Measurements from ENCODE around the gene TRPC3. TPM values are rescaled to one million over a fixed set of nuclear protein-coding genes. Genes with fewer than 3 reads are reported as not detected.

The TRPC3 gene
- total and polyA plus RNA-seq, 8 donors, result 0.02 to 0.06 (median 0.04) TPM; not detected in 3

DNA sequence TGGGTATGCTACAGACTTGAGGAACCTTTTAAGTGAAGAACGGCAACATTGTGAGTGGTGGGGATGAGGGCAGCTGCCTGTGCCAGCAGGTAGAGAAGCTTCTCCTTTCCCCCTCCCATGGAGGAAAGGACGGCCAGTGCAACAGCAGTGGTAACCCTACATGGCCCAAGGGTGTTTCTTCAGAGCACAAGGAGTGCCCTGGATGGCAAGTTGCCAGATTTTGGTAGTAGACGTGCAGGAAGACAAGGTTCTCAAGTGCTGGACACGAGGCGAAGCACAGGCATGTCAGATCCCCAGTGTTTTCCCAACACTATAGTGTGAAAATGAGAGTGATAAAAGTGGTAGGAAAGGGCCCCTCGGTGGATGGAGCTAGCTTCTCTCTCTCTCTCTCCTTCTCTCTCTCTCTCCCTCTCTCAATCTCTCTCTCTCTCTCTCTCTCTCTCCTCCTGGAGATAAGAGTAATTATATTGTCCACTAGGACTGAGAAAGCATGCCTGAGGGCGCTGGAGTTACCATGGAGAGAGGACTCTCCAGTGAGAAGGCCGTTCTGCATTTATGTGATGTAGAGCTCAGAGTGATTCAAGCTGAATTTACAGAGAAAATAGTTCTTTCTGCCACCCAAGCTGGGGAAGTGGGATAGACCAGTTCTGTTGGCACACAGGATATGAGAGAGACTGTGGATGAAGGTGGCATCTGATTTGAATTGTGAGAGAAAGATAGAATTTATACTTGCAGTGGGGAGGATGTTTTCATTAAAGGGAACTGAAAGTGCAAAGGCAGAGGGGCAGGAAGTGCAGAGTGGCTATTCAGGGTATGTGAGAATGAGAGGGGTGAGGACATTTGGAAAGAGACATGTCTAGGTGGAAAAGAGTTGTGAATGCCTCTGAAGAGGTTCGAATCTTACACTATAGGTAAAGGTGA lies 25.7 kb upstream of the TRPC3 start:
- WGBS, 2 donors, result 43 to 54% methylated on average over 9 of the region's 9 CpGs
- DNase-seq, result no peak
- H3K4me1 ChIP-seq, result no peaks in the 10 kb centered on the region
- no peaks in the 10 kb centered on the region for H3K36me3 ChIP-seq
- H3K27ac ChIP-seq, result no peak overlapping the region
- intact Hi-C loops (cut with DNase I), result no loop called here
- no peak for TF ChIP-seq CTCF (IDR thresholded peaks at IDR 0.05)
- H3K9me3 ChIP-seq, result no peaks in the 10 kb centered on the region
- no peak for FAIRE-seq
- no peaks in the 10 kb centered on the region for H3K27me3 ChIP-seq
- no peak overlapping the region for H3K4me3 ChIP-seq
- ATAC-seq, result no peak

DNA sequence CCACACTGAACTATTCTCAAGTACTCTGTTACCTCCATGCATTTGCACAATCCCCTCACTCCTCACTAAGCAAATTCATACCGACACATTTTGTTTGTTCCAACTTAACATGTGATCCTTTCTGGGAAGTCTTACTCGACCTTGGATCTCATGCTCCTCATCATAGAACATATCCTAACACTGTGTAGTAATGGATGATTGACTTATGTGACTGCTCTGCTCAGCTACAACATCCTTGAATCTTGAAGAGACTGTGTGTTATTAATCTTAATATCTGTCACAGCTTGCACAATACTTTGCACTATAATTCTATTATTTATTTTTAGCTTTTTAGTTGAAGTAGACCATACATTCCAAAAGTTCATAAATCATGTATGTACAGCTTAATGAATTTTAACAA lies 23.9 kb upstream of the TRPC3 start:
- FAIRE-seq, result no peak
- intact Hi-C loops (cut with DNase I), result no loop called here
- Histone ChIP-seq H3K4me3 (no peak overlapping the region), H3K27me3 (no peaks in the 10 kb centered on the region), H3K9me3 (no peaks in the 10 kb centered on the region), H3K27ac (no peak overlapping the region), H3K4me1 (no peaks in the 10 kb centered on the region), H3K36me3 (no peaks in the 10 kb centered on the region)
- no peak for DNase-seq
- TF ChIP-seq CTCF (IDR thresholded peaks at IDR 0.05), result no peak
- ATAC-seq, result no peak
- 17 to 29% methylated on average over 2 of the region's 2 CpGs for WGBS, 2 donors

- no peaks in the 10 kb centered on the region for H3K27me3 ChIP-seq
- no peaks in the 10 kb centered on the region for H3K4me1 ChIP-seq
- no peak overlapping the region for H3K4me3 ChIP-seq
- WGBS, 2 donors, result 52% methylated on average over 4 of the region's 4 CpGs
- H3K27ac ChIP-seq, result no peak overlapping the region
- H3K36me3 ChIP-seq, result no peaks in the 10 kb centered on the region
- FAIRE-seq (no peak), ATAC-seq (no peak), DNase-seq (no peak)
- intact Hi-C loops (cut with DNase I), result no loop called here
- TF ChIP-seq CTCF (IDR thresholded peaks at IDR 0.05), result no peak
- H3K9me3 ChIP-seq, result no peaks in the 10 kb centered on the region
Measured at GRCh38 chr4:121973816-121974215, 22.0 kb upstream of the TRPC3 start.

- no peaks in the 10 kb centered on the region for H3K4me1 ChIP-seq
- intact Hi-C loops (cut with DNase I), result no loop called here
- WGBS, 2 donors, result 37 to 62% methylated on average over 1 of the region's 1 CpG
- TF ChIP-seq CTCF (IDR thresholded peaks at IDR 0.05), result no peak
- ATAC-seq (no peak), FAIRE-seq (no peak), DNase-seq (no peak)
- H3K27ac ChIP-seq, result no peak overlapping the region
- no peak overlapping the region for H3K4me3 ChIP-seq
- H3K9me3 ChIP-seq, result no peaks in the 10 kb centered on the region
- no peaks in the 10 kb centered on the region for H3K36me3 ChIP-seq
- H3K27me3 ChIP-seq, result no peaks in the 10 kb centered on the region
Measured at GRCh38 chr4:121968859-121969258, 17.0 kb upstream of the TRPC3 start.

DNA sequence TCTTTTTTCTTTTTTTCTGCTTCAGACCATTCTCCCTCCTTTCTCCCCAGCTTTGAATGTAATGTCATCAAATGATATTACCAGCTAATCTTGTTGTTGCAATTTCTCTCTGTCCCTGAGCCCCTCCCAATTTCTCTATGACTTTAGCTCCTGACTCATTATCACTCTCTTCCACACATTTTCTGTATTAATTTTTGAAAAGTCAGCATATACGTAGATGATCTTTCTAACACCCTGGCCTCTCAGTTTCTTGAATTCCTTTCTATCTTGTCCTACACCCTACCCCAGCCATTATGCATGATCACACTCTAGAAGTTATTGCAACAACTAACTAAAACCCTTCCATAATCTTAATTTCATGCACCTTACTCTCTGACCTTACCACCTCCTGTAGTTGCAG lies 13.1 kb upstream of the TRPC3 start:
- H3K9me3 ChIP-seq, result no peaks in the 10 kb centered on the region
- H3K36me3 ChIP-seq, result no peaks in the 10 kb centered on the region
- TF ChIP-seq CTCF (IDR thresholded peaks at IDR 0.05), result no peak
- ATAC-seq, result no peak
- H3K27me3 ChIP-seq, result no peaks in the 10 kb centered on the region
- no peak overlapping the region for H3K27ac ChIP-seq
- no peak for DNase-seq
- no peak for FAIRE-seq
- 91 to 97% methylated on average over 1 of the region's 1 CpG for WGBS, 2 donors
- intact Hi-C loops (cut with DNase I), result no loop called here
- H3K4me1 ChIP-seq, result no peaks in the 10 kb centered on the region
- H3K4me3 ChIP-seq, result no peak overlapping the region
